NCI-H1092 (cell line): Measurements from ENCODE around the gene CACNA1A.
A peak's percentile ranks its signal among the peaks of the same experiment; 100 is the strongest.

Experiments
- DNase-seq: peaks from one replicate; lab custom pipeline; 2025; lab: John Stamatoyannopoulos, UW

CACNA1A gene

GRCh38 chr19:13163609-13164342 is 342.5 kb downstream of the CACNA1A start:
- no peak for DNase-seq

GRCh38 chr19:13162724-13163608 is 343.3 kb downstream of the CACNA1A start:
- peak; percentile 86 for DNase-seq

DNA sequence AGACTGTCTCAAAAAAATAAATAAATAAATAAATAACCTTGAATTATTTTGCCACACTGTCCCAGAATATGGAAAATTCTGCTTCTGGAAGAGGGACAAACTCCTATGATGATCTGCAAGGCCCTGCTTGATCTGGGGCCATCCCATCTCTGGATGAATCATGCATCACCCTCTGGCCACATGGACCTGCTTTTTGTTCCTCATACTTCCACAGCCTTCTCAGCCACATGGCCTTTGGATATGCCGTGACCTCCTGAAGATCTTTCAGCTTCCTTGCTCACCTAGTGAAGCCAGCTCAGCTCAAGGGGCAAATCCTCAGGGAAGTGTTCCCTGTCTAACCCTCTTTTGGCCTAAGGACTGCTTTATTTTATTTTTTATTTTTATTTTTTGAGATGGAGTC is 345.7 kb downstream of the CACNA1A start:
- no peak for DNase-seq

- DNase-seq: no peak
These were observed 346.6 kb downstream of the CACNA1A start for GRCh38 chr19:13159713-13160112.
